Neural cell (in vitro differentiated cells): ENCODE data around the gene ITPKB.

Experiments used
- CTCF ChIP-seq: fragments of 450-650 bp; IDR thresholded peaks from 2 replicates; pipeline ENCODE4 v1.5.1; 2014; ENCODE audit warnings: antibody characterized with exemption, mild to moderate bottlenecking, moderate library complexity; ENCODE audit not compliant: poor library complexity, severe bottlenecking
- EP300 ChIP-seq: fragments of 450-650 bp; conservative IDR thresholded peaks from 2 replicates; pipeline ENCODE4 v1.6.1; 2014; ENCODE audit warnings: antibody characterized with exemption, mild to moderate bottlenecking, moderate library complexity; ENCODE audit not compliant: poor library complexity, severe bottlenecking
- EZH2 ChIP-seq: fragments of 200-600, 300-800 bp; shearing (Covaris generic), sonication (generic); IDR thresholded peaks from 2 replicates; pipeline ENCODE4 v1.6.1; 2014; ENCODE audit warnings: antibody characterized with exemption, low read length, borderline replicate concordance, mild to moderate bottlenecking; ENCODE audit not compliant: insufficient read depth, poor library complexity, severe bottlenecking
- MXI1 ChIP-seq: fragments of 450-650 bp; conservative IDR thresholded peaks from 2 replicates; pipeline ENCODE4 v1.6.1; 2014; ENCODE audit warnings: antibody characterized with exemption, mild to moderate bottlenecking; ENCODE audit not compliant: poor library complexity, severe bottlenecking
- POLR2AphosphoS5 ChIP-seq: IDR thresholded peaks from 2 replicates; pipeline ENCODE4 v1.6.1; 2012
- RAD21 ChIP-seq: fragments of 450-650 bp; conservative IDR thresholded peaks from 2 replicates; pipeline ENCODE4 v1.6.1; 2014; ENCODE audit warnings: antibody characterized with exemption, mild to moderate bottlenecking, moderate library complexity
- REST ChIP-seq: IDR thresholded peaks from 2 replicates; pipeline ENCODE4 v1.6.1; 2012; ENCODE audit warnings: borderline replicate concordance
- SMC3 ChIP-seq: fragments of 450-650 bp; conservative IDR thresholded peaks from 2 replicates; pipeline ENCODE4 v1.6.1; 2014; ENCODE audit warnings: antibody characterized with exemption, mild to moderate bottlenecking, moderate library complexity; ENCODE audit not compliant: poor library complexity
- TAF1 ChIP-seq: IDR thresholded peaks from 2 replicates; pipeline ENCODE4 v1.6.1; 2012; ENCODE audit warnings: low read depth

- TF ChIP-seq RAD21 (no peak), CTCF (no peak), POLR2AphosphoS5 (no peak), SMC3 (no peak), EZH2 (no peak), TAF1 (no peak), EP300 (no peak), REST (no peak), MXI1 (no peak)
These were observed 77.8 kb downstream of the ITPKB start for GRCh38 chr1:226661271-226661670.
